Lung (tissue), 12 donors: ENCODE data around the gene ABCC5. TPM values are rescaled to one million over a fixed set of nuclear protein-coding genes. Genes with fewer than 3 reads are reported as not detected.

Experiments
- ATAC-seq: fragments of 200-7000 bp; cut with Tn5 transposase; one replicate; pipeline ENCODE4 v1.9.1; 2020; ENCODE audit warnings: moderate number of reproducible peaks; ENCODE audit not compliant: insufficient read depth, low FRiP score
- DNase-seq, 3 donors: peaks; one replicate each; pipeline ENCODE4 v3.0.0-alpha.2; 2013 to 2017
- H3K27ac ChIP-seq, 2 donors: one replicate each; pipeline ENCODE4 v1.5.1; 2013; ENCODE audit warnings: mild to moderate bottlenecking in 2 of 2, moderate library complexity in 2 of 2, control low read depth in 1 of 2, inconsistent platforms in 1 of 2, low read depth in 1 of 2, low read length in 1 of 2
- H3K27me3 ChIP-seq, 3 donors: one replicate each; pipeline ENCODE4 v1.5.1; 2013; ENCODE audit warnings: low read length in 2 of 3; ENCODE audit not compliant: control insufficient read depth in 3 of 3, insufficient read depth in 3 of 3
- H3K36me3 ChIP-seq, 4 donors: one replicate each; pipeline ENCODE4 v1.5.1; 2013; ENCODE audit warnings: low read length in 4 of 4, mild to moderate bottlenecking in 1 of 4, moderate library complexity in 1 of 4; ENCODE audit not compliant: control insufficient read depth in 4 of 4, insufficient read depth in 4 of 4
- H3K4me1 ChIP-seq, 5 donors: one replicate each; pipeline ENCODE4 v1.5.1; 2013; ENCODE audit warnings: low read length in 5 of 5, mild to moderate bottlenecking in 2 of 5, moderate library complexity in 1 of 5; ENCODE audit not compliant: control insufficient read depth in 5 of 5, insufficient read depth in 5 of 5
- H3K4me3 ChIP-seq: one replicate; pipeline ENCODE4 v1.5.1; 2013; ENCODE audit warnings: mild to moderate bottlenecking, control low read depth, moderate library complexity
- H3K9ac ChIP-seq, 2 donors: one replicate each; pipeline ENCODE4 v1.5.1; 2013; ENCODE audit warnings: low read length in 2 of 2, control low read depth in 1 of 2; ENCODE audit not compliant: insufficient read depth in 1 of 2
- H3K9me3 ChIP-seq, 4 donors: one replicate each; pipeline ENCODE4 v1.5.1; 2013; ENCODE audit warnings: low read length in 3 of 4, mild to moderate bottlenecking in 1 of 4, moderate library complexity in 1 of 4; ENCODE audit not compliant: control insufficient read depth in 4 of 4, insufficient read depth in 3 of 4
- CTCF ChIP-seq: IDR thresholded peaks from 2 replicates; pipeline ENCODE4 v1.5.1; 2012; ENCODE audit warnings: mild to moderate bottlenecking; ENCODE audit errors: control extremely low read depth, extremely low read depth
- WGBS, 2 donors: extraction: QIAGEN DNeasy Blood & Tissue Kit; methylation state at CpG; one replicate each; pipeline ENCODE4 v1.1.7; 2013; 5-methylcytosine and 5-hydroxymethylcytosine counted together
- polyA plus RNA-seq, 2 donors: library from polyadenylated mRNA; stranded (reverse); fragments of 200-250 nt; gene quantifications; one replicate each; pipeline ENCODE4 v1.2.1, GENCODE V29; 2013
- total RNA-seq, 2 donors: library from RNA; depleted of rRNA in 1 of 2; stranded (reverse); fragments of >200 nt in 1 of 2; gene quantifications; one replicate each; pipeline ENCODE4 v1.2.1, GENCODE V29; 2014 to 2021
- donor health status: control.
- donor health status: control.
- donor health status: Bipolar disorder and iron deficiency.
- donor health status: healthy.
- donor health status: DM: yes; HTN: yes; CAD: no.

ABCC5 gene
- total and polyA plus RNA-seq, 4 donors, result 12.1 to 78.1 (median 21.0) TPM

GRCh38 chr3:184059424-184059823, 41.7 kb upstream of the ABCC5 start:
- H3K9ac ChIP-seq, result no peak overlapping the region
- no peaks in the 10 kb centered on the region for H3K27me3 ChIP-seq
- H3K4me1 ChIP-seq, result no peaks in the 10 kb centered on the region
- WGBS, 2 donors, result 46 to 49% methylated on average over 7 of the region's 7 CpGs
- H3K9me3 ChIP-seq, result no peaks in the 10 kb centered on the region
- TF ChIP-seq CTCF, result no peak
- H3K4me3 ChIP-seq, result no peak overlapping the region
- no peak for ATAC-seq
- no peaks in the 10 kb centered on the region for H3K36me3 ChIP-seq
- no peak overlapping the region for H3K27ac ChIP-seq
- no peak for DNase-seq

DNA sequence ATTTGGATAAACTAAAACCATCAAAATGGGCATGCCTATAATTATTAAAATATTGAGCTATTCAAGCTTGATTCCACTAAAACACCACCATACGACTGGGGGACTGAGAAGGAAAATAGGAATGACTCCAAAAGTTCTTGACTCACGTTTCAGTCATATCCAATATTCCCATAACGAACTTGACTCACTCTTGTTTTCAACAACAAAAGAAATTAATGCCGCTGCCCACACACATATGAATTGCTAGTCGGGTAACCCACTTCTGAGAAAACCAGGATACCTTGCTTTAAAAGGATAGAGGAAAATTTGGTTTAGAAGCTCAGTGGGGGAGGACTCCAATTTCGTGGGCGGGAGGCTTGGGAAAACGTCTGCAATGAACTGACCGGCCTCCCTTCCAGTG, 40.3 kb upstream of the ABCC5 start:
- 80 to 87% methylated on average over 9 of the region's 9 CpGs for whole genome bisulfite sequencing, 2 donors
- no peak overlapping the region for H3K9ac ChIP-seq
- no peaks in the 10 kb centered on the region for H3K9me3 ChIP-seq
- ATAC-seq, result no peak
- H3K27me3 ChIP-seq, result no peaks in the 10 kb centered on the region
- no peak for TF ChIP-seq CTCF
- H3K36me3 ChIP-seq, result no peaks in the 10 kb centered on the region
- DNase-seq, result no peak
- no peaks in the 10 kb centered on the region for H3K4me1 ChIP-seq
- no peak overlapping the region for H3K4me3 ChIP-seq
- no peak overlapping the region for H3K27ac ChIP-seq

- no peaks in the 10 kb centered on the region for H3K9me3 ChIP-seq
- DNase-seq (no peak), ATAC-seq (no peak)
- H3K9ac ChIP-seq, result no peak within 1 kb of the TSS
- H3K36me3 ChIP-seq, result no peaks in the 10 kb centered on the region
- 65 to 80% methylated on average over 4 of the region's 4 CpGs for WGBS, 2 donors
- TF ChIP-seq CTCF, result no peak
- no peak within 1 kb of the TSS for H3K4me3 ChIP-seq
- no peaks in the 10 kb centered on the region for H3K4me1 ChIP-seq
- H3K27ac ChIP-seq, result peak within 1 kb of the TSS in 1 of 2 donors; percentile 4
- H3K27me3 ChIP-seq, result no peaks in the 10 kb centered on the region
Observed at GRCh38 chr3:184052767-184053166, 35.1 kb upstream of the ABCC5 start, which contains the start of gene HTR3C. Gene HTR3C (plus strand): TSS chr3:184053047. CDS start chr3:184053081, 34 bp downstream.

- H3K4me3 ChIP-seq, result no peak overlapping the region
- no peak for ATAC-seq
- no peaks in the 10 kb centered on the region for H3K9me3 ChIP-seq
- DNase-seq, result no peak
- no peaks in the 10 kb centered on the region for H3K27me3 ChIP-seq
- H3K36me3 ChIP-seq, result no peaks in the 10 kb centered on the region
- 69 to 77% methylated on average over 7 of the region's 7 CpGs for WGBS, 2 donors
- no peaks in the 10 kb centered on the region for H3K4me1 ChIP-seq
- no peak overlapping the region for H3K27ac ChIP-seq
- TF ChIP-seq CTCF, result no peak
- H3K9ac ChIP-seq, result no peak overlapping the region
Observed at GRCh38 chr3:184050217-184050847, 32.6 kb upstream of the ABCC5 start.
